Activated CD4-positive, alpha-beta memory T cell treated with anti-CD3 and anti-CD28 coated beads, Interleukin-2, amount 10 ng/mL, durations not matched to agents 7 days and 5 days (primary cell): Measurements from ENCODE around the gene BOC. TPM values are rescaled to one million over a fixed set of nuclear protein-coding genes. Genes with fewer than 3 reads are reported as not detected.

Experiments
- CTCF ChIA-PET: fragments of 350-600 bp; sonication (Branson Sonifier 250); formaldehyde crosslinking; loops from one replicate; lab custom pipeline; 2021; ENCODE audit warnings: antibody characterized with exemption, inconsistent platforms; lab: Charles Lee
- POLR2A ChIA-PET: fragments of 350-600 bp; sonication (Branson Sonifier 250); formaldehyde crosslinking; loops from one replicate; lab custom pipeline; 2021; ENCODE audit warnings: antibody characterized with exemption; lab: Charles Lee
- DNase-seq: peaks from one replicate; pipeline ENCODE4 v3.0.0-alpha.2; 2020
- H3K27ac Mint-ChIP-seq: one replicate; pipeline ENCODE4 v1.8.0; 2021; ENCODE audit warnings: mild to moderate bottlenecking, mixed read lengths
- H3K27me3 Mint-ChIP-seq: one replicate; pipeline ENCODE4 v1.8.0; 2021; ENCODE audit warnings: mixed read lengths
- H3K36me3 Mint-ChIP-seq: one replicate; pipeline ENCODE4 v1.8.0; 2021; ENCODE audit warnings: low read depth, mixed read lengths
- H3K4me1 Mint-ChIP-seq: one replicate; pipeline ENCODE4 v1.8.0; 2021; ENCODE audit warnings: mixed read lengths
- H3K4me3 Mint-ChIP-seq: one replicate; pipeline ENCODE4 v1.8.0; 2021; ENCODE audit warnings: mild to moderate bottlenecking, mixed read lengths
- H3K9me3 Mint-ChIP-seq: one replicate; pipeline ENCODE4 v1.8.0; 2021; ENCODE audit warnings: mixed read lengths
- total RNA-seq, 2 experiments: library from RNA; stranded (reverse); gene quantifications; one replicate each; pipeline ENCODE4 v1.2.3, GENCODE V29; 2021

Gene BOC
- total RNA-seq, 2 experiments from 2014 or later = not detected

- no peaks in the 10 kb centered on the region for H3K36me3 Mint-ChIP-seq
- CTCF ChIA-PET = no interaction called here
These were observed 5.9 kb upstream of the BOC start for GRCh38 chr3:113205481-113205880.

GRCh38 chr3:113210604-113211329 is 590 bp upstream of the BOC start:
- no peaks in the 10 kb centered on the region for H3K9me3 Mint-ChIP-seq
- H3K4me1 Mint-ChIP-seq = peaks cover 11% of the 10 kb centered on the region
- peaks cover 78% of the 10 kb centered on the region for H3K27me3 Mint-ChIP-seq
- no peak overlapping the region for H3K27ac Mint-ChIP-seq
- H3K4me3 Mint-ChIP-seq = peak overlapping the region; percentile 65
- CTCF ChIA-PET = no interaction called here
- POLR2A ChIA-PET = no interaction called here
- peaks cover 6% of the 10 kb centered on the region for H3K36me3 Mint-ChIP-seq
- no peak for DNase-seq

More at GRCh38 chr3:113205481-113205880, 5.9 kb upstream of the BOC start:
- H3K27me3 Mint-ChIP-seq = peaks cover 58% of the 10 kb centered on the region
- POLR2A ChIA-PET = no interaction called here
- no peaks in the 10 kb centered on the region for H3K9me3 Mint-ChIP-seq
- H3K27ac Mint-ChIP-seq = no peak overlapping the region
- H3K4me1 Mint-ChIP-seq = no peaks in the 10 kb centered on the region
- no peak overlapping the region for H3K4me3 Mint-ChIP-seq
- DNase-seq = no peak

GRCh38 chr3:113212150-113212843 is 940 bp downstream of the BOC start:
- Mint-ChIP-seq H3K4me3 (peak overlapping the region; percentile 49), H3K27ac (no peak overlapping the region), H3K4me1 (peaks cover 11% of the 10 kb centered on the region), H3K9me3 (no peaks in the 10 kb centered on the region), H3K36me3 (peaks cover 6% of the 10 kb centered on the region), H3K27me3 (peaks cover 73% of the 10 kb centered on the region)
- ChIA-PET CTCF (no interaction called here), POLR2A (no interaction called here)
- DNase-seq = no peak

GRCh38 chr3:113212844-113213375 is 1.6 kb downstream of the BOC start:
- H3K27me3 Mint-ChIP-seq = peaks cover 72% of the 10 kb centered on the region
- peaks cover 6% of the 10 kb centered on the region for H3K36me3 Mint-ChIP-seq
- peak overlapping the region; percentile 49 for H3K4me3 Mint-ChIP-seq
- POLR2A ChIA-PET = no interaction called here
- H3K9me3 Mint-ChIP-seq = no peaks in the 10 kb centered on the region
- CTCF ChIA-PET = no interaction called here
- no peak overlapping the region for H3K27ac Mint-ChIP-seq
- DNase-seq = no peak
- peaks cover 11% of the 10 kb centered on the region for H3K4me1 Mint-ChIP-seq

- Mint-ChIP-seq H3K27ac (no peak overlapping the region), H3K4me1 (peaks cover 11% of the 10 kb centered on the region), H3K27me3 (peaks cover 64% of the 10 kb centered on the region), H3K4me3 (no peak overlapping the region), H3K9me3 (no peaks in the 10 kb centered on the region), H3K36me3 (peaks cover 6% of the 10 kb centered on the region)
- ChIA-PET POLR2A (no interaction called here), CTCF (no interaction called here)
- no peak for DNase-seq
These were observed 2.7 kb downstream of the BOC start for GRCh38 chr3:113213896-113214587.

- CTCF ChIA-PET = no interaction called here
- H3K4me3 Mint-ChIP-seq = no peak overlapping the region
- POLR2A ChIA-PET = no interaction called here
- no peaks in the 10 kb centered on the region for H3K9me3 Mint-ChIP-seq
- peaks cover 11% of the 10 kb centered on the region for H3K4me1 Mint-ChIP-seq
- no peak for DNase-seq
- peaks cover 6% of the 10 kb centered on the region for H3K36me3 Mint-ChIP-seq
- H3K27ac Mint-ChIP-seq = no peak overlapping the region
- H3K27me3 Mint-ChIP-seq = peaks cover 54% of the 10 kb centered on the region
These were observed 3.7 kb downstream of the BOC start for GRCh38 chr3:113214917-113215595.

GRCh38 chr3:113216393-113216792 is 5.0 kb downstream of the BOC start:
- Mint-ChIP-seq H3K27me3 (peaks cover 40% of the 10 kb centered on the region), H3K4me1 (peaks cover 8% of the 10 kb centered on the region), H3K36me3 (peaks cover 6% of the 10 kb centered on the region), H3K9me3 (no peaks in the 10 kb centered on the region), H3K4me3 (no peak overlapping the region), H3K27ac (no peak overlapping the region)
- no peak for DNase-seq
- ChIA-PET CTCF (no interaction called here), POLR2A (no interaction called here)

- Mint-ChIP-seq H3K36me3 (no peaks in the 10 kb centered on the region), H3K4me3 (no peak overlapping the region), H3K27me3 (peaks cover 36% of the 10 kb centered on the region), H3K4me1 (no peaks in the 10 kb centered on the region), H3K9me3 (no peaks in the 10 kb centered on the region), H3K27ac (no peak overlapping the region)
- no peak for DNase-seq
- CTCF ChIA-PET = no interaction called here
- POLR2A ChIA-PET = no interaction called here
These were observed 6.8 kb downstream of the BOC start for GRCh38 chr3:113218011-113218680.

- no peaks in the 10 kb centered on the region for H3K36me3 Mint-ChIP-seq
- H3K27ac Mint-ChIP-seq = no peak overlapping the region
- no peak for DNase-seq
- H3K4me1 Mint-ChIP-seq = peaks cover 2% of the 10 kb centered on the region
- H3K9me3 Mint-ChIP-seq = no peaks in the 10 kb centered on the region
- peaks cover 31% of the 10 kb centered on the region for H3K27me3 Mint-ChIP-seq
- H3K4me3 Mint-ChIP-seq = no peak overlapping the region
- CTCF ChIA-PET = no interaction called here
- POLR2A ChIA-PET = no interaction called here
These were observed 7.3 kb downstream of the BOC start for GRCh38 chr3:113218681-113219045.

GRCh38 chr3:113219605-113220300 is 8.4 kb downstream of the BOC start:
- ChIA-PET POLR2A (no interaction called here), CTCF (no interaction called here)
- H3K27me3 Mint-ChIP-seq = peaks cover 28% of the 10 kb centered on the region

GRCh38 chr3:113220721-113221120 is 9.4 kb downstream of the BOC start:
- DNase-seq = no peak
- peaks cover 9% of the 10 kb centered on the region for H3K4me1 Mint-ChIP-seq
- POLR2A ChIA-PET = no interaction called here
- H3K36me3 Mint-ChIP-seq = no peaks in the 10 kb centered on the region
- no peaks in the 10 kb centered on the region for H3K9me3 Mint-ChIP-seq
- H3K27ac Mint-ChIP-seq = no peak overlapping the region
- H3K27me3 Mint-ChIP-seq = peaks cover 19% of the 10 kb centered on the region
- no peak overlapping the region for H3K4me3 Mint-ChIP-seq
- CTCF ChIA-PET = no interaction called here

More at GRCh38 chr3:113219605-113220300, 8.4 kb downstream of the BOC start:
- H3K4me3 Mint-ChIP-seq = no peak overlapping the region
- H3K27ac Mint-ChIP-seq = no peak overlapping the region
- no peak for DNase-seq
- H3K36me3 Mint-ChIP-seq = no peaks in the 10 kb centered on the region
- peaks cover 9% of the 10 kb centered on the region for H3K4me1 Mint-ChIP-seq
- H3K9me3 Mint-ChIP-seq = no peaks in the 10 kb centered on the region

- H3K36me3 Mint-ChIP-seq = no peaks in the 10 kb centered on the region
- H3K9me3 Mint-ChIP-seq = no peaks in the 10 kb centered on the region
- H3K27me3 Mint-ChIP-seq = peaks cover 20% of the 10 kb centered on the region
- no peak for DNase-seq
- no peak overlapping the region for H3K27ac Mint-ChIP-seq
- ChIA-PET CTCF (no interaction called here), POLR2A (no interaction called here)
- peaks cover 9% of the 10 kb centered on the region for H3K4me1 Mint-ChIP-seq
- no peak overlapping the region for H3K4me3 Mint-ChIP-seq
These were observed 10.4 kb downstream of the BOC start for GRCh38 chr3:113221721-113222257.
